ENCODE measurements around the gene CDK5. TPM values are rescaled to one million over a fixed set of nuclear protein-coding genes. Genes with fewer than 3 reads are reported as not detected.

CDK5 gene
- total RNA-seq, 1 donor from 2014 or later, result 47.9 TPM

- Mint-ChIP-seq H3K4me1 (ENCODE audit: low read depth, unreplicated experiment) (peaks cover 7% of the 10 kb centered on the region), H3K36me3 (ENCODE audit: low read depth, unreplicated experiment) (peaks cover 14% of the 10 kb centered on the region), H3K4me3 (ENCODE audit: unreplicated experiment) (no peak overlapping the region), H3K9me3 (ENCODE audit: unreplicated experiment) (no peaks in the 10 kb centered on the region), H3K27me3 (ENCODE audit: low read depth, unreplicated experiment) (no peaks in the 10 kb centered on the region), H3K27ac (ENCODE audit: unreplicated experiment) (no peak overlapping the region)
- DNase-seq (ENCODE audit: low read depth), result no peak
- Histone ChIP-seq H3K4me3 (ENCODE audit: insufficient read depth, low read depth, low read length) (no peak overlapping the region), H3K27me3 (ENCODE audit: insufficient read depth, low read length) (no peaks in the 10 kb centered on the region), H3K9me3 (ENCODE audit: insufficient read depth, low read depth, low read length) (no peaks in the 10 kb centered on the region), H3K4me2 (ENCODE audit: low read length) (no peak overlapping the region), H3K4me1 (ENCODE audit: insufficient read depth, low read length) (no peaks in the 10 kb centered on the region), H3K27ac (ENCODE audit: low read depth, low read length) (no peak overlapping the region), H3K9ac (ENCODE audit: low read length) (no peak overlapping the region), H4K20me1 (ENCODE audit: insufficient read depth, low read length) (peaks cover 45% of the 10 kb centered on the region), H3K79me2 (ENCODE audit: insufficient read depth, low read length) (peaks cover 7% of the 10 kb centered on the region), H2AFZ (ENCODE audit: low read depth, low read length) (no peak overlapping the region), H3K36me3 (ENCODE audit: insufficient read depth, low read length) (peaks cover 38% of the 10 kb centered on the region)
- TF ChIP-seq EZH2 (IDR thresholded peaks at IDR 0.05; ENCODE audit: insufficient read depth, low read length) (no peak), CTCF (IDR thresholded peaks at IDR 0.05; ENCODE audit: insufficient read depth, low read depth, low read length) (no peak)
- no peak for FAIRE-seq
Observed at GRCh38 chr7:151070574-151070960, 12.9 kb upstream of the CDK5 start.

GRCh38 chr7:151069841-151070573 is 12.3 kb upstream of the CDK5 start:
- H3K27me3 ChIP-seq (ENCODE audit: insufficient read depth, low read length), result no peaks in the 10 kb centered on the region
- no peak overlapping the region for H3K4me3 ChIP-seq (ENCODE audit: insufficient read depth, low read depth, low read length)
- H3K36me3 ChIP-seq (ENCODE audit: insufficient read depth, low read length), result peaks cover 39% of the 10 kb centered on the region
- H2AFZ ChIP-seq (ENCODE audit: low read depth, low read length), result no peak overlapping the region
- no peak overlapping the region for H3K9ac ChIP-seq (ENCODE audit: low read length)
- no peaks in the 10 kb centered on the region for H3K27me3 Mint-ChIP-seq (ENCODE audit: low read depth, unreplicated experiment)
- H3K4me1 ChIP-seq (ENCODE audit: insufficient read depth, low read length), result no peaks in the 10 kb centered on the region
- peak overlapping the region; percentile 34 for H3K27ac Mint-ChIP-seq (ENCODE audit: unreplicated experiment)
- H3K79me2 ChIP-seq (ENCODE audit: insufficient read depth, low read length), result peaks cover 12% of the 10 kb centered on the region
- no peaks in the 10 kb centered on the region for H3K9me3 ChIP-seq (ENCODE audit: insufficient read depth, low read depth, low read length)
- H3K36me3 Mint-ChIP-seq (ENCODE audit: low read depth, unreplicated experiment), result peaks cover 14% of the 10 kb centered on the region
- no peak for DNase-seq (ENCODE audit: low read depth)
- no peak overlapping the region for H3K4me2 ChIP-seq (ENCODE audit: low read length)
- FAIRE-seq, result no peak
- H3K4me1 Mint-ChIP-seq (ENCODE audit: low read depth, unreplicated experiment), result peaks cover 7% of the 10 kb centered on the region
- no peak overlapping the region for H3K4me3 Mint-ChIP-seq (ENCODE audit: unreplicated experiment)
- no peaks in the 10 kb centered on the region for H3K9me3 Mint-ChIP-seq (ENCODE audit: unreplicated experiment)
- H3K27ac ChIP-seq (ENCODE audit: low read depth, low read length), result no peak overlapping the region
- TF ChIP-seq CTCF (IDR thresholded peaks at IDR 0.05; ENCODE audit: insufficient read depth, low read depth, low read length) (no peak), EZH2 (IDR thresholded peaks at IDR 0.05; ENCODE audit: insufficient read depth, low read length) (no peak)
- peaks cover 45% of the 10 kb centered on the region for H4K20me1 ChIP-seq (ENCODE audit: insufficient read depth, low read length)
